Measurements from ENCODE around the gene IKZF3. TPM values are rescaled to one million over a fixed set of nuclear protein-coding genes. Genes with fewer than 3 reads are reported as not detected.

The IKZF3 gene
- total and polyA plus RNA-seq, 7 donors = under 0.01 to 12.3 (median 0.36) TPM

DNA sequence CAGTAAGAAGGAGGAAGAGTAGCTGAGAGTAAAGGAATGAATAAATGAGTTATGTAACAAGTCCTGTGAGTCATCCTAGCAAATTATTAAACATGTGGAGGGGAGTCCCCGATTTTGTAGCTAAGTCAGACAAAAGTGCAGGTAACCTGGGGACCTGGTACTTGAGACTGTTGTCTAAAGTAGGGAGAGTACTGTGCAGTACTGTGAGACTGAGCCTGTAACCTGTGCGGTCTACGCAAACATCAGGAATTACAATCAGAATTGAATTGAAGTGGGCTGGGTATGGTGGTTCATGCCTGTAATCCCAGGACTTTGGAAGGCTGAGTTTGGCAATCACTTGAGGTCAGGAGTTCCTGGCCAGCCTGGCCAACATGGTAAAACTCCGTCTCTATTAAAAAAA lies 35.7 kb downstream of the IKZF3 start:
- H3K4me3 ChIP-seq = no peak overlapping the region
- H3K9me3 ChIP-seq = peaks cover 0 to 4% (median 0%) of the 10 kb centered on the region in 4 donors
- TF ChIP-seq, protein P1, sequence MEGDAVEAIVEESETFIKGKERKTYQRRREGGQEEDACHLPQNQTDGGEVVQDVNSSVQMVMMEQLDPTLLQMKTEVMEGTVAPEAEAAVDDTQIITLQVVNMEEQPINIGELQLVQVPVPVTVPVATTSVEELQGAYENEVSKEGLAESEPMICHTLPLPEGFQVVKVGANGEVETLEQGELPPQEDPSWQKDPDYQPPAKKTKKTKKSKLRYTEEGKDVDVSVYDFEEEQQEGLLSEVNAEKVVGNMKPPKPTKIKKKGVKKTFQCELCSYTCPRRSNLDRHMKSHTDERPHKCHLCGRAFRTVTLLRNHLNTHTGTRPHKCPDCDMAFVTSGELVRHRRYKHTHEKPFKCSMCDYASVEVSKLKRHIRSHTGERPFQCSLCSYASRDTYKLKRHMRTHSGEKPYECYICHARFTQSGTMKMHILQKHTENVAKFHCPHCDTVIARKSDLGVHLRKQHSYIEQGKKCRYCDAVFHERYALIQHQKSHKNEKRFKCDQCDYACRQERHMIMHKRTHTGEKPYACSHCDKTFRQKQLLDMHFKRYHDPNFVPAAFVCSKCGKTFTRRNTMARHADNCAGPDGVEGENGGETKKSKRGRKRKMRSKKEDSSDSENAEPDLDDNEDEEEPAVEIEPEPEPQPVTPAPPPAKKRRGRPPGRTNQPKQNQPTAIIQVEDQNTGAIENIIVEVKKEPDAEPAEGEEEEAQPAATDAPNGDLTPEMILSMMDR (IDR thresholded peaks at IDR 0.05) = no peak
- TF ChIP-seq EP300 (IDR thresholded peaks at IDR 0.05) = no peak
- TF ChIP-seq POLR2A (IDR thresholded peaks at IDR 0.05) = no peak
- TF ChIP-seq POLR2AphosphoS5 (IDR thresholded peaks at IDR 0.05) = no peak
- WGBS, 2 donors = 73 to 89% methylated on average over 4 of the region's 4 CpGs
- H3K4me1 ChIP-seq = no peaks in the 10 kb centered on the region
- DNase-seq = no peak
- intact Hi-C loops (cut with DNase I) = no loop called here
- no peak overlapping the region for H3K27ac ChIP-seq
- H3K27me3 ChIP-seq = no peaks in the 10 kb centered on the region
- no peaks in the 10 kb centered on the region for H3K36me3 ChIP-seq

GRCh38 chr17:39826334-39826733 lies 37.8 kb downstream of the IKZF3 start:
- DNase-seq = no peak
- Histone ChIP-seq H3K36me3 (no peaks in the 10 kb centered on the region), H3K9me3 (peaks cover 0 to 4% (median 0%) of the 10 kb centered on the region in 4 donors), H3K4me3 (no peak overlapping the region), H3K4me1 (no peaks in the 10 kb centered on the region), H3K27ac (no peak overlapping the region), H3K27me3 (no peaks in the 10 kb centered on the region)
- WGBS, 2 donors = 96 to 98% methylated on average over 2 of the region's 2 CpGs
- TF ChIP-seq POLR2A (IDR thresholded peaks at IDR 0.05) (no peak), POLR2AphosphoS5 (IDR thresholded peaks at IDR 0.05) (no peak), EP300 (IDR thresholded peaks at IDR 0.05) (no peak)
- TF ChIP-seq, protein P1 (IDR thresholded peaks at IDR 0.05) = no peak
- intact Hi-C loops (cut with DNase I) = no loop called here

- 96% methylated on average over 5 of the region's 5 CpGs for WGBS, 2 donors
- Histone ChIP-seq H3K27ac (no peak overlapping the region), H3K4me3 (no peak overlapping the region), H3K27me3 (no peaks in the 10 kb centered on the region), H3K4me1 (no peaks in the 10 kb centered on the region), H3K9me3 (peaks cover 0 to 4% (median 0%) of the 10 kb centered on the region in 4 donors), H3K36me3 (no peaks in the 10 kb centered on the region)
- intact Hi-C loops (cut with DNase I) = no loop called here
- TF ChIP-seq POLR2A (IDR thresholded peaks at IDR 0.05) (no peak), POLR2AphosphoS5 (IDR thresholded peaks at IDR 0.05) (no peak)
- no peak for DNase-seq
Observed at GRCh38 chr17:39823407-39824054, 40.6 kb downstream of the IKZF3 start.

DNA sequence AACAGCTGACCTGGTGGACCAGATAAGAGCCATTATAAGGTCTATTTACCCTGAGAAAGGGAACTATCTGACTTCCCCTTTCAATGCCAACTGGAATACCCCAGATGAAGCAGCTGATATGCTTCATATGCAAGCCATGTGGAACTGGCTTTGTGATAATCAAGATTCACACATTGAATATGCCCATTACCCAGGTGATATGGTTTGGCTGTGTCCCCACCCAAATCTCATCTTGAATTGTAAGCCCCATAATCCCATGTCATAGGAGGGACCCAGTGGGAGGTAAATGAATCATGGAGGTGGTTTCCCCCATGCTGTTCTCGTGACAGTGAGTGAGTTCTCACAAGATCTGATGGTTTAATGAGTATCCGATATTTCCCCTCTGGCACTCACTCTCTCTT lies 42.1 kb downstream of the IKZF3 start:
- 84 to 85% methylated on average over 2 of the region's 2 CpGs for WGBS, 2 donors
- DNase-seq = no peak
- H3K27me3 ChIP-seq = no peaks in the 10 kb centered on the region
- no peak for TF ChIP-seq EP300 (IDR thresholded peaks at IDR 0.05)
- TF ChIP-seq, protein P1 (IDR thresholded peaks at IDR 0.05) = no peak
- no peak for TF ChIP-seq POLR2AphosphoS5 (IDR thresholded peaks at IDR 0.05)
- TF ChIP-seq POLR2A (IDR thresholded peaks at IDR 0.05) = no peak
- no peaks in the 10 kb centered on the region for H3K4me1 ChIP-seq
- H3K4me3 ChIP-seq = no peak overlapping the region
- peaks cover 0 to 4% (median 0%) of the 10 kb centered on the region in 4 donors for H3K9me3 ChIP-seq
- H3K36me3 ChIP-seq = no peaks in the 10 kb centered on the region
- H3K27ac ChIP-seq = no peak overlapping the region
- intact Hi-C loops (cut with DNase I) = no loop called here

DNA sequence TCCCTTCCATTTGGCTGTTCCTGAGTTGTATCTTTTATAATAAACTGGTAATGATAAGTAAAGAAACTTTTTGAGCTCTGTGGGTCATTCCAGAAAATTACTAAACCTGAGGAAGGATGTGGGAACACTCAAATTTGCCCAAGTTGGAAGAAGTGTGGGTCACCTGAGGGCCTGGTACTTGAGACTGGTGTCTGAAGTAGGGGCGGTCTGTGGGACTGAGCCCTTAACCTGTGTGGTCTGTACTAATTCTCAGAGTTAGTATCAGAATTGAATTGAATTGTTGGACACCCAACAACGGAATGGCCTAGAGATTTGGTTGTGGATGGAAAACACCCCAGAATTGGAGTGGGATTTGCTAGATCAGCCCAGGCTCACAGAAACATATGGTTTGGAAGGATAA lies 43.1 kb downstream of the IKZF3 start:
- no peak for DNase-seq
- H3K27ac ChIP-seq = no peak overlapping the region
- TF ChIP-seq, protein P1 (IDR thresholded peaks at IDR 0.05) = no peak
- no peak for TF ChIP-seq POLR2AphosphoS5 (IDR thresholded peaks at IDR 0.05)
- no peak for TF ChIP-seq EP300 (IDR thresholded peaks at IDR 0.05)
- TF ChIP-seq POLR2A (IDR thresholded peaks at IDR 0.05) = no peak
- H3K9me3 ChIP-seq = peaks cover 0 to 4% (median 0%) of the 10 kb centered on the region in 4 donors
- H3K27me3 ChIP-seq = no peaks in the 10 kb centered on the region
- intact Hi-C loops (cut with DNase I) = no loop called here
- WGBS, 2 donors = 93 to 96% methylated on average over 2 of the region's 2 CpGs
- H3K4me3 ChIP-seq = no peak overlapping the region
- no peaks in the 10 kb centered on the region for H3K36me3 ChIP-seq
- H3K4me1 ChIP-seq = no peaks in the 10 kb centered on the region
